K562 treated with DMSO at 1 percent for 24 hours (cell line): Measurements from ENCODE around the gene TULP3. TPM values are rescaled to one million over a fixed set of nuclear protein-coding genes. Genes with fewer than 3 reads are reported as not detected.

Source experiments
- total RNA-seq: library from RNA; unstranded; fragments of 300-600 nt; gene quantifications from 2 replicates; pipeline ENCODE4 v1.2.3, GENCODE V29; 2022; ENCODE audit warnings: low read depth; ENCODE audit not compliant: insufficient read depth

Gene TULP3, protein sequence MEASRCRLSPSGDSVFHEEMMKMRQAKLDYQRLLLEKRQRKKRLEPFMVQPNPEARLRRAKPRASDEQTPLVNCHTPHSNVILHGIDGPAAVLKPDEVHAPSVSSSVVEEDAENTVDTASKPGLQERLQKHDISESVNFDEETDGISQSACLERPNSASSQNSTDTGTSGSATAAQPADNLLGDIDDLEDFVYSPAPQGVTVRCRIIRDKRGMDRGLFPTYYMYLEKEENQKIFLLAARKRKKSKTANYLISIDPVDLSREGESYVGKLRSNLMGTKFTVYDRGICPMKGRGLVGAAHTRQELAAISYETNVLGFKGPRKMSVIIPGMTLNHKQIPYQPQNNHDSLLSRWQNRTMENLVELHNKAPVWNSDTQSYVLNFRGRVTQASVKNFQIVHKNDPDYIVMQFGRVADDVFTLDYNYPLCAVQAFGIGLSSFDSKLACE
- 10.6 and 11.0 TPM in 2 replicates for total RNA-seq

DNA sequence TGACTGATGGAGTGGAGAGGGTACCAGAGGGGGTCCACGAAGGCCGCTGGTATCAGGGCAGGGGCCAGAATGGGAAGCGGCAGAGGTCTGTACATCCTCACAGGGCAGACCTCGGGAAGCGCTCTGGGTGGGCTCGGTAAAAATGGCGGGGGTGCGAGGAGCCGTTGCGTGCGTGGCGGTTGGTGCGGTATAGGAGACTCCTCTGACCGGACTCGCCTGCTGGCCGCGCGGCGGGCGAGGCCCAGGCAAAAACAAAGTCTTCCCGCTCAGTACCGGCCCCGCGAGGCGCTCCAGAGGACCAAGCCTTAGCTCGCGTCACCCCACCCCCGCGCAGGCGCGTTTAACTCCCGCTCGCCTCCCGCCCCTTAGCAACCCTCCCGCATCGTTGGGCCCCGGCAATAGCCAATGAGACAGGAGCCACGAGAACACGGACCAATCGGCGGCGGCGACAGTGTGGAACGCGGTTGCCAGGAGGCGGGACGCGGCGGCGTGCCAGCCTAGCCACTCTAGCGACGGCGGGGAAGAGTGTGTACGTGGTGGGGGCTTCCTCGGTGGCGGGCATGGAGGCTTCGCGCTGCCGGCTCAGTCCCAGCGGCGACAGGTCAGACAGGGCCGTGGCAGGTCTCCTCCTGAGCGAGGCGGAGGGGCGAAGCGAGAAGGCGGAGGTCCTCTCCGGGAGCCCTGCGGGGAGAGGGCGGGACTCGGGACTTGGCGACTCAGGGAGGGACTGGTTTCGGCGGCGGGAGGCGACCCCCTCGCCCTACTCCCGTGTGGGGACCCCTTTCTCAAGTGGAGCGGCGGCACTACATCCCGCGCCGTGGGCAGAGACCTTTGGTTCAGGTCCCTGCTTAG is at the start of gene TULP3:
Gene TULP3 (plus strand): TSS at position 504 of the 852 bp plus-strand sequence. CDS start 57 bp downstream, at position 561.

DNA sequence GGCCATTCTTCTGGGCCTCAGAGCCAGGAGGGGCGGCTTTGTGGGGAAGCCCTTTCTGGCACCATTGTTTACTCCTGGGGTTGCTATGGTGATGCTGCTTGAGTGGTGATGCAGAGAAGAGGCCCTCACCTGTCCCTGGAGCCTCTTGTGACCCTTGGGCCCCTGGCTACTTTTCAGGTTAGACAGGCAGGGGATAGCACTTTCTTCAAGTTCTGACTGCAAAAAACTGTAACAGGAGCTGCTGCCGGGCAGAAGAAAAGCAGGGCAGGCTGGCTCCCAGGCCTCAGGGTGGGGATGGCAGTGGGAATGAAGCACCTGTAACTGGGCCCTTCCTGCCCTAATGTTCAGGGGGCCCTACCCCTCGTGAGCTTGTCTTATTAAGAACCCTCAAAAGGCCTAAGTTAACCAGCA is 33.7 kb upstream of the TULP3 start, which contains the start of gene TEX52:
Gene TEX52 (minus strand): TSS at position 19 of the 411 bp plus-strand sequence. CDS start 13 bp downstream, at position 6.

DNA sequence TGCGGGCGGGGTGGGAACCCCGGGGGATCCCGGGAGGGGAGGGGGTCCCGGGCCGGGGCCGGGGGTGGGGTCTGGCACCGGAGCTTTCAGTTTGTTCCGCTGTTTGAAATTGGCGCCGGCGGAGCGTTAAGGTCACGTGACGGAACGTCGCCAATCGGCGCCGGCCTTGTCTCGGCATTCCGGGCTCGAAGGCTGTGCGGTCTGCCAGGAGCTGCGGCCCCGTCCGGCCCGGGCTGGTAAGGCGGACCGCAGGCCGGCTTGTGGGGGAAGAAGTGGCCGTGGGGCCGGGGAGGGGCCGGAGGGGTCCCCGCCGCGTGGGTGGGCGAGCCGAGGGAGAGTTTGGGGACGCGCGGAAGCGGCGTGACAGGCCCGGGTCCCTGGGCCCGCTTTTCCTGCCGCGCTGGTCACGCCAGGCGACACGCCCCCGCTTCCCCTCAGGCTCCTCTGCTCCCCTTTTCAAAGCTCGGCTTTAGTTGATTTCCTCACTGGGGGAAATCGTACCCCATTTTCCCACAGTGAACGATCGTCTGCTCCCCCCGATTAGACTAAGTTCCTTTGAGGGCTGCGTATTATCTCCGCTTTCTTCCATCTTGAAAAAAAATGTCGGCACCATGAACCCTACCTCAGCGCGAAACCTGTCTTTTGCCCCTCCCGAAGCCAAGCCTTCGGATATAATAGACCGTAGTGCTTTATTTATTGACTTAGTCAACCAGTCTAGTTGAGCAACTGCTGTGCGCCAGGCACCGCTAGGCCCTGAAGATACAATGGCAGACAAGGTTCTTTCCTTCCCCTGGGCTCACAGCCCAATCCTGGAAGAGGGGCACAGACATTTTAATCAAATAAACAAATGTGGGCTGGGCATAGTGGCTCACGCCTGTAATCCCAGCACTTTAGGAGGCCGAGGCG is 13.4 kb upstream of the TULP3 start, which contains the start of the genes FOXM1 and RHNO1:
Gene FOXM1 (minus strand): TSS at position 128 of the 906 bp plus-strand sequence. CDS start 2,696 bp downstream, outside the sequence.
Gene RHNO1 (plus strand): TSS at position 177 of the 906 bp plus-strand sequence. CDS start 8,144 bp downstream, outside the sequence.

DNA sequence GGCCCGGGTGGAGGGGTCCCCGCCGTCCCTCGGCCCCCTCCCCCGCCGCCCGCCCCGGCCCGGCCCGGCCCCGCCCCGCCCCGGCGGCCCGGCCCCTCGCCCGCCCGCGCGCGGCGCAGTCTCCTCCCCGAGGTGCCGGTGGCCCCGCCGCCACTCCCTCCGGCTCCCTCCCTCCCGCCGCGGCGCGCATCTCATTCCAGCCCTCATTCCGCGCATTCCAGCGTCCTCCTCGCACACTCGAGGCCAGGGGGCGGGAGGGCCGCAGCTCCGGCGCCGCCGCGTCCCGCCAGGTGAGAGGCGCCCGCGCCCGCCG is 68.5 kb downstream of the TULP3 start, which contains the start of gene TEAD4:
Gene TEAD4 (plus strand): TSS at position 206 of the 313 bp plus-strand sequence.

Other genes starting within 250 kb of the TULP3 start
- gene FKBP4, start 95.9 kb upstream of the TULP3 start, total RNA-seq = 26.6 TPM in 2 replicates
- 10.6 and 11.2 TPM in 2 replicates for gene ITFG2, start 78.2 kb upstream of the TULP3 start, total RNA-seq
- gene NRIP2, start 55.9 kb upstream of the TULP3 start, total RNA-seq = 0.44 TPM in 1 of 2 replicates, not detected in the other
- not detected in 2 replicates for gene TEX52, start 33.9 kb upstream of the TULP3 start, total RNA-seq
- gene FOXM1, start 13.7 kb upstream of the TULP3 start, total RNA-seq = 45.9 and 47.9 TPM in 2 replicates
- gene RHNO1, start 13.7 kb upstream of the TULP3 start, total RNA-seq = 18.7 and 19.0 TPM in 2 replicates
- 16.9 and 22.5 TPM in 2 replicates for gene TEAD4, start 68.5 kb downstream of the TULP3 start, total RNA-seq
- 1.1 and 2.2 TPM in 2 replicates for gene TSPAN9, start 186.5 kb downstream of the TULP3 start, total RNA-seq